Nephron progenitor cell (in vitro differentiated cells): ENCODE data around the gene EME1.
"Not testable (repeated sequence)": the region's sequence is repeated elsewhere in the genome, so short reads cannot be mapped to it uniquely, and the experiment has no call there.

ENCODE experiments used
- DNase-seq: peaks from one replicate; pipeline ENCODE4 v3.0.0; 2021
- H3K27ac Mint-ChIP-seq: 2 replicates; pipeline ENCODE4 v1.8.0; 2021; ENCODE audit warnings: mild to moderate bottlenecking, moderate library complexity, mixed read lengths
- H3K27me3 Mint-ChIP-seq: 2 replicates; pipeline ENCODE4 v1.8.0; 2021; ENCODE audit warnings: mild to moderate bottlenecking, low read depth, mixed read lengths; ENCODE audit not compliant: poor library complexity
- H3K36me3 Mint-ChIP-seq: 2 replicates; pipeline ENCODE4 v1.8.0; 2021; ENCODE audit warnings: low read depth, mixed read lengths
- H3K4me1 Mint-ChIP-seq: 2 replicates; pipeline ENCODE4 v1.8.0; 2021; ENCODE audit warnings: mixed read lengths
- H3K4me3 Mint-ChIP-seq: 2 replicates; pipeline ENCODE4 v1.8.0; 2021; ENCODE audit warnings: mild to moderate bottlenecking, moderate library complexity, mixed read lengths
- H3K9me3 Mint-ChIP-seq: 2 replicates; pipeline ENCODE4 v1.8.0; 2021; ENCODE audit warnings: mild to moderate bottlenecking, moderate library complexity, mixed read lengths
- CTCF ChIP-seq: fragments of 200-600 bp; sonication (generic); IDR thresholded peaks from 2 replicates; pipeline ENCODE4 v1.5.0; 2021; ENCODE audit warnings: antibody characterized with exemption

The EME1 gene

GRCh38 chr17:50426814-50427787 lies 54.1 kb downstream of the EME1 start:
- H3K4me3 Mint-ChIP-seq, result peak overlapping the region; percentile 87
- H3K27ac Mint-ChIP-seq, result peak overlapping the region; percentile 89
- no peaks in the 10 kb centered on the region for H3K36me3 Mint-ChIP-seq
- DNase-seq, result peak; percentile 28
- no peaks in the 10 kb centered on the region for H3K9me3 Mint-ChIP-seq
- no peak for TF ChIP-seq CTCF
- peaks cover 17% of the 10 kb centered on the region for H3K27me3 Mint-ChIP-seq
- H3K4me1 Mint-ChIP-seq, result peaks cover 73% of the 10 kb centered on the region

- not testable (repeated sequence) for H3K27me3 Mint-ChIP-seq, H3K27ac Mint-ChIP-seq, DNase-seq, H3K9me3 Mint-ChIP-seq, H3K36me3 Mint-ChIP-seq
- peak overlapping the region; percentile 87 for H3K4me3 Mint-ChIP-seq
- H3K4me1 Mint-ChIP-seq, result peaks cover 77% of the 10 kb centered on the region
Observed at GRCh38 chr17:50428126-50428525, 55.1 kb downstream of the EME1 start.

- no peaks in the 10 kb centered on the region for H3K9me3 Mint-ChIP-seq
- DNase-seq, result no peak
- no peak overlapping the region for H3K4me3 Mint-ChIP-seq
- peaks cover 72% of the 10 kb centered on the region for H3K4me1 Mint-ChIP-seq
- TF ChIP-seq CTCF, result no peak
- peaks cover 9% of the 10 kb centered on the region for H3K27me3 Mint-ChIP-seq
- H3K27ac Mint-ChIP-seq, result peak overlapping the region; percentile 57
- H3K36me3 Mint-ChIP-seq, result no peaks in the 10 kb centered on the region
Observed at GRCh38 chr17:50428831-50429424, 55.9 kb downstream of the EME1 start.

- peaks cover 63% of the 10 kb centered on the region for H3K4me1 Mint-ChIP-seq
- no peak overlapping the region for H3K27ac Mint-ChIP-seq
- H3K27me3 Mint-ChIP-seq, result peaks cover 9% of the 10 kb centered on the region
- H3K36me3 Mint-ChIP-seq, result no peaks in the 10 kb centered on the region
- no peaks in the 10 kb centered on the region for H3K9me3 Mint-ChIP-seq
- no peak for TF ChIP-seq CTCF
- H3K4me3 Mint-ChIP-seq, result no peak overlapping the region
- no peak for DNase-seq
Observed at GRCh38 chr17:50429793-50430192, 56.8 kb downstream of the EME1 start.
